Panc1 (cell line): ENCODE data around the gene PLD1. TPM values are rescaled to one million over a fixed set of nuclear protein-coding genes. Genes with fewer than 3 reads are reported as not detected.

ENCODE experiments used
- ATAC-seq: fragments of 200-7000 bp; cut with Tn5 transposase; 2 replicates; pipeline ENCODE4 v1.9.1; 2020; ENCODE audit warnings: mild to moderate bottlenecking, moderate library complexity
- BruUV-seq: library from RNA; stranded (reverse); fragments of 400-500 nt; replicated peaks from 2 replicates; lab custom pipeline; 2021; lab: Mats Ljungman, UMichigan
- CTCF ChIA-PET: fragments of 300-600 bp; sonication (Branson Sonifier 250); formaldehyde crosslinking; loops from one replicate; lab custom pipeline; 2022; ENCODE audit warnings: antibody characterized with exemption; lab: Charles Lee
- POLR2A ChIA-PET: fragments of 300-600 bp; sonication (Branson Sonifier 250); formaldehyde crosslinking; loops from one replicate; lab custom pipeline; 2022; ENCODE audit warnings: antibody characterized with exemption; lab: Charles Lee
- DNase-seq: peaks from one replicate; pipeline ENCODE4 v3.0.0-alpha.2; 2010; ENCODE audit warnings: low read depth, low spot score
- H3K27ac ChIP-seq: 2 replicates; pipeline ENCODE4 v1.5.1; 2011; ENCODE audit warnings: mild to moderate bottlenecking, low read length, inconsistent platforms
- H3K27me3 ChIP-seq: fragments of 200-500 bp; sonication (Bioruptor generic); 2 replicates; pipeline ENCODE4 v1.6.0; 2014; ENCODE audit warnings: low read length, inconsistent platforms; ENCODE audit not compliant: control insufficient read depth, insufficient read depth
- H3K36me3 ChIP-seq: fragments of 200-500 bp; sonication (Bioruptor generic); 2 replicates; pipeline ENCODE4 v1.5.1; 2014; ENCODE audit warnings: inconsistent platforms, mild to moderate bottlenecking, low read length, moderate library complexity; ENCODE audit not compliant: control insufficient read depth, insufficient read depth
- H3K4me1 ChIP-seq: 2 replicates; pipeline ENCODE4 v1.5.1; 2011; ENCODE audit warnings: inconsistent platforms, mild to moderate bottlenecking, low read length, moderate library complexity; ENCODE audit not compliant: control insufficient read depth, insufficient read depth
- H3K4me3 ChIP-seq, 2 experiments: 2 replicates each; pipeline ENCODE4 v1.5.1; 2011 to 2012; ENCODE audit warnings: low read depth in 2 of 2, low read length in 2 of 2, mild to moderate bottlenecking in 2 of 2, inconsistent platforms in 1 of 2, moderate library complexity in 1 of 2
- H3K9me3 ChIP-seq: fragments of 200-500 bp; sonication (Bioruptor generic); 2 replicates; pipeline ENCODE4 v1.5.1; 2014; ENCODE audit warnings: low read depth, mild to moderate bottlenecking, inconsistent platforms, low read length, moderate library complexity; ENCODE audit not compliant: control insufficient read depth, insufficient read depth
- POLR2AphosphoS5 ChIP-seq: IDR thresholded peaks from 2 replicates; pipeline ENCODE4 v1.6.1; 2012; ENCODE audit warnings: mild to moderate bottlenecking, low read depth, low read length, moderate library complexity
- SIN3A ChIP-seq: IDR thresholded peaks from 2 replicates; pipeline ENCODE4 v1.6.1; 2012; ENCODE audit warnings: low read depth, mild to moderate bottlenecking, low read length, moderate library complexity, borderline replicate concordance; ENCODE audit not compliant: insufficient read depth
- TCF7L2 ChIP-seq: IDR thresholded peaks from 2 replicates; pipeline ENCODE4 v1.6.1; 2011; ENCODE audit warnings: mild to moderate bottlenecking, low read depth, low read length, inconsistent platforms
- in situ Hi-C: cut with HindIII; loops from 2 replicates; pipeline ENCODE4 v1.10.0; 2016; ENCODE audit warnings: low sequenced_read_pairs, low pct_unique_long_range_greater_than_20kb
- intact Hi-C: fragments of 100-400 bp; cut with micrococcal nuclease; formaldehyde crosslinking; loops from one replicate; pipeline ENCODE4 v1.10.0; 2022; ENCODE audit not compliant: unreplicated experiment
- total RNA-seq: library from RNA; stranded (reverse); gene quantifications from one replicate; pipeline ENCODE4 v1.2.1, GENCODE V29; 2021; ENCODE audit not compliant: unreplicated experiment
- TF ChIP-seq, protein P1 (sequence below): fragments of 450-650 bp; IDR thresholded peaks from 2 replicates; pipeline ENCODE4 v1.5.1; 2017; ENCODE audit warnings: mild to moderate bottlenecking
- TF ChIP-seq, protein P2 (sequence below), 2 experiments: IDR thresholded peaks; 2 replicates each; pipeline ENCODE4 v1.6.1; 2011 to 2012; ENCODE audit warnings: low read depth in 2 of 2, control low read depth in 1 of 2, low read length in 1 of 2, mild to moderate bottlenecking in 1 of 2, moderate library complexity in 1 of 2; ENCODE audit not compliant: insufficient read depth in 1 of 2

The PLD1 gene
- total RNA-seq, 1 experiment from 2014 or later, result 20.6 TPM

DNA sequence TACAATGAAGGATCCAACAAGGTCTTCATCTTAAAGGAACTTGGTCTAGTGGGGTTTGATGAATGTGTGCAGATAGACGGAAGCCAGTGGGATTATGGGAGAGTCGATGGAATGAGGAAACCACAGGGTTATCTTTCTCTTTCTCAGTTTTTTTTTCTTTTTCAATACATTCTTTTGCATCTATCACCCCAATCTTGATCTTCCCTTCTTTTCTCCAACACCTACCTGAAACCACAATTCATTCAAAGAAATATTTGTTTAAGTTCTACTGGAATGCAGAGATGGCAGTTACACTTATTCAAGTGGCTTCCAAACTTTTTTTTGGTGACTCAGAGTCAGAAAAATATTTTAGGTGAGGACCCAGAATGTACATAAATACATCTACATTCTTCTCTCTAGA lies 34.6 kb upstream of the PLD1 start:
- no peak overlapping the region for H3K4me3 ChIP-seq
- no peak overlapping the region for H3K27ac ChIP-seq
- ATAC-seq (no peak), DNase-seq (no peak)
- TF ChIP-seq, protein P1, sequence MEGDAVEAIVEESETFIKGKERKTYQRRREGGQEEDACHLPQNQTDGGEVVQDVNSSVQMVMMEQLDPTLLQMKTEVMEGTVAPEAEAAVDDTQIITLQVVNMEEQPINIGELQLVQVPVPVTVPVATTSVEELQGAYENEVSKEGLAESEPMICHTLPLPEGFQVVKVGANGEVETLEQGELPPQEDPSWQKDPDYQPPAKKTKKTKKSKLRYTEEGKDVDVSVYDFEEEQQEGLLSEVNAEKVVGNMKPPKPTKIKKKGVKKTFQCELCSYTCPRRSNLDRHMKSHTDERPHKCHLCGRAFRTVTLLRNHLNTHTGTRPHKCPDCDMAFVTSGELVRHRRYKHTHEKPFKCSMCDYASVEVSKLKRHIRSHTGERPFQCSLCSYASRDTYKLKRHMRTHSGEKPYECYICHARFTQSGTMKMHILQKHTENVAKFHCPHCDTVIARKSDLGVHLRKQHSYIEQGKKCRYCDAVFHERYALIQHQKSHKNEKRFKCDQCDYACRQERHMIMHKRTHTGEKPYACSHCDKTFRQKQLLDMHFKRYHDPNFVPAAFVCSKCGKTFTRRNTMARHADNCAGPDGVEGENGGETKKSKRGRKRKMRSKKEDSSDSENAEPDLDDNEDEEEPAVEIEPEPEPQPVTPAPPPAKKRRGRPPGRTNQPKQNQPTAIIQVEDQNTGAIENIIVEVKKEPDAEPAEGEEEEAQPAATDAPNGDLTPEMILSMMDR, result no peak
- no peak for TF ChIP-seq SIN3A
- TF ChIP-seq POLR2AphosphoS5, result no peak
- TF ChIP-seq, protein P2, sequence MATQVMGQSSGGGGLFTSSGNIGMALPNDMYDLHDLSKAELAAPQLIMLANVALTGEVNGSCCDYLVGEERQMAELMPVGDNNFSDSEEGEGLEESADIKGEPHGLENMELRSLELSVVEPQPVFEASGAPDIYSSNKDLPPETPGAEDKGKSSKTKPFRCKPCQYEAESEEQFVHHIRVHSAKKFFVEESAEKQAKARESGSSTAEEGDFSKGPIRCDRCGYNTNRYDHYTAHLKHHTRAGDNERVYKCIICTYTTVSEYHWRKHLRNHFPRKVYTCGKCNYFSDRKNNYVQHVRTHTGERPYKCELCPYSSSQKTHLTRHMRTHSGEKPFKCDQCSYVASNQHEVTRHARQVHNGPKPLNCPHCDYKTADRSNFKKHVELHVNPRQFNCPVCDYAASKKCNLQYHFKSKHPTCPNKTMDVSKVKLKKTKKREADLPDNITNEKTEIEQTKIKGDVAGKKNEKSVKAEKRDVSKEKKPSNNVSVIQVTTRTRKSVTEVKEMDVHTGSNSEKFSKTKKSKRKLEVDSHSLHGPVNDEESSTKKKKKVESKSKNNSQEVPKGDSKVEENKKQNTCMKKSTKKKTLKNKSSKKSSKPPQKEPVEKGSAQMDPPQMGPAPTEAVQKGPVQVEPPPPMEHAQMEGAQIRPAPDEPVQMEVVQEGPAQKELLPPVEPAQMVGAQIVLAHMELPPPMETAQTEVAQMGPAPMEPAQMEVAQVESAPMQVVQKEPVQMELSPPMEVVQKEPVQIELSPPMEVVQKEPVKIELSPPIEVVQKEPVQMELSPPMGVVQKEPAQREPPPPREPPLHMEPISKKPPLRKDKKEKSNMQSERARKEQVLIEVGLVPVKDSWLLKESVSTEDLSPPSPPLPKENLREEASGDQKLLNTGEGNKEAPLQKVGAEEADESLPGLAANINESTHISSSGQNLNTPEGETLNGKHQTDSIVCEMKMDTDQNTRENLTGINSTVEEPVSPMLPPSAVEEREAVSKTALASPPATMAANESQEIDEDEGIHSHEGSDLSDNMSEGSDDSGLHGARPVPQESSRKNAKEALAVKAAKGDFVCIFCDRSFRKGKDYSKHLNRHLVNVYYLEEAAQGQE (IDR thresholded peaks at IDR 0.05; ENCODE audit: insufficient read depth in 1 of 2, low read depth in 2 of 2, low read length in 1 of 2), result no peak
- TF ChIP-seq TCF7L2, result no peak
- no TSS peak for BruUV-seq
- in situ Hi-C loops, result no loop called here
- no peaks in the 10 kb centered on the region for H3K4me1 ChIP-seq
- POLR2A ChIA-PET, result no interaction called here
- intact Hi-C loops, result no loop called here
- H3K27me3 ChIP-seq, result no peaks in the 10 kb centered on the region
- H3K9me3 ChIP-seq, result no peaks in the 10 kb centered on the region
- no peaks in the 10 kb centered on the region for H3K36me3 ChIP-seq
- CTCF ChIA-PET, result no interaction called here

DNA sequence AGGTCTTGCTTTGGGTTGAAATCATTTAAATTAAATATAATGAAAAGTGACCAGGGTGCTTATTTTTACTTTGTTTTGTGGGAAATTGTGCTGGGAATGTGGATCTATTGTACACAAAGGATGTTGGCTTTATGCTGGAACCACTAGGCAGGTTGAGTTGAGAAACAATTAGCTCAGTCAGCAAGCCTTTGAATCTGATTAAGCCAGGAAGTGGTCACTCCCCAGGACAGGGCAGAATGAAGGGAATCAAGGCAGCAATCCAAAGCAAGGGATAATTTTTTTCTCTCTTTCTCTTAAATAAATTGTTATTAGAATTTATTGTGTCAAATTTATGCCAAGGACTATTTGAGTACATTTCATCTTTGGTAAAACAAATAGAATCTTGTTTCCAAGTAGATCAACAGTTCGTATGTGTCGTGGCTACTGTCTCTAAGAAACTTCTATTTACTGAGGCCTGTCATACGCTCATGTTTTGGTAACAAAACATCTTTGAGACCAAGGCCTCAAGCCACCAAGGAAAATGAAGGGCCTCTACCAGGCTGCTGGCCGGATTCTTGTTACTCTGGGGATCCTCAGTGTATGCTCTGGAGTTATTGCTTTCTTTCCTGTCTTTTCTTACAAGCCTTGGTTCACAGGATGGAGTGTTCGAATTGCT lies 32.7 kb upstream of the PLD1 start, which contains the start of gene TMEM212:
TSS of gene TMEM212 (plus strand) at position 486 of the 655 bp plus-strand sequence. CDS start at position 521, 35 bp downstream.
- H3K36me3 ChIP-seq, result no peaks in the 10 kb centered on the region
- no peak for DNase-seq
- no TSS peak for BruUV-seq
- no peak within 1 kb of the TSS for H3K27ac ChIP-seq
- no peak within 1 kb of the TSS for H3K4me3 ChIP-seq
- peak; percentile 40; the same call in 1 of the 2 replicates for ATAC-seq
- CTCF ChIA-PET, result no interaction called here
- H3K4me1 ChIP-seq, result peaks cover 7% of the 10 kb centered on the region; the same call in 1 of the 2 replicates
- H3K9me3 ChIP-seq, result no peaks in the 10 kb centered on the region
- TF ChIP-seq, protein P1, result no peak
- TF ChIP-seq POLR2AphosphoS5 (no peak), SIN3A (no peak), TCF7L2 (no peak)
- TF ChIP-seq, protein P2 (IDR thresholded peaks at IDR 0.05; ENCODE audit: insufficient read depth in 1 of 2, low read depth in 2 of 2, low read length in 1 of 2), result no peak
- no peaks in the 10 kb centered on the region for H3K27me3 ChIP-seq
- in situ Hi-C loops, result no loop called here
- POLR2A ChIA-PET, result no interaction called here
- intact Hi-C loops, result no loop called here
